Activated CD4-positive, alpha-beta T cell treated with anti-CD3 and anti-CD28 coated beads, Interleukin-2, amount 10 ng/mL, durations not matched to agents 24 days and 14 days (primary cell): Measurements from ENCODE around the gene CBX2. TPM values are rescaled to one million over a fixed set of nuclear protein-coding genes. Genes with fewer than 3 reads are reported as not detected.

Experiments used
- DNase-seq: peaks from one replicate; pipeline ENCODE4 v3.0.0; 2022
- H3K27ac Mint-ChIP-seq: one replicate; pipeline ENCODE4 v1.8.0; 2022; ENCODE audit warnings: mild to moderate bottlenecking, mixed read lengths
- H3K27me3 Mint-ChIP-seq: one replicate; pipeline ENCODE4 v1.8.0; 2022; ENCODE audit warnings: mixed read lengths
- H3K36me3 Mint-ChIP-seq: one replicate; pipeline ENCODE4 v1.8.0; 2022; ENCODE audit warnings: low read depth, mild to moderate bottlenecking, mixed read lengths
- H3K4me1 Mint-ChIP-seq: one replicate; pipeline ENCODE4 v1.8.0; 2021; ENCODE audit warnings: mixed read lengths
- H3K4me3 Mint-ChIP-seq: one replicate; pipeline ENCODE4 v1.8.0; 2022; ENCODE audit warnings: mild to moderate bottlenecking, moderate library complexity, mixed read lengths
- H3K9me3 Mint-ChIP-seq: one replicate; pipeline ENCODE4 v1.8.0; 2021; ENCODE audit warnings: mixed read lengths
- intact Hi-C: fragments of 100-400 bp; cut with micrococcal nuclease; formaldehyde crosslinking; loops from one replicate; pipeline ENCODE4 v1.15.1; 2023
- total RNA-seq: library from RNA; stranded (reverse); gene quantifications from 2 replicates; pipeline ENCODE4 v1.2.3, GENCODE V29; 2022

CBX2 gene
- total RNA-seq, 1 donor from 2014 or later: 8.2 TPM

GRCh38 chr17:79815836-79816461 is 38.0 kb downstream of the CBX2 start:
- peaks cover 62% of the 10 kb centered on the region for H3K27me3 Mint-ChIP-seq
- H3K36me3 Mint-ChIP-seq: no peaks in the 10 kb centered on the region
- no peak overlapping the region for H3K27ac Mint-ChIP-seq

GRCh38 chr17:79818026-79818758 is 40.2 kb downstream of the CBX2 start:
- intact Hi-C loops: loop anchor here (10.0 kb wide), 1 partner anchor 1577 kb away; the partner anchor contains the start of gene BAHCC1
- Mint-ChIP-seq H3K9me3 (no peaks in the 10 kb centered on the region), H3K27me3 (peaks cover 62% of the 10 kb centered on the region), H3K4me3 (no peak overlapping the region), H3K27ac (no peak overlapping the region), H3K36me3 (no peaks in the 10 kb centered on the region), H3K4me1 (peaks cover 6% of the 10 kb centered on the region)
- no peak for DNase-seq

More at GRCh38 chr17:79815836-79816461, 38.0 kb downstream of the CBX2 start:
- H3K4me1 Mint-ChIP-seq: peaks cover 14% of the 10 kb centered on the region
- no peaks in the 10 kb centered on the region for H3K9me3 Mint-ChIP-seq
- DNase-seq: no peak
- intact Hi-C loops: loop anchor here (10.0 kb wide), 1 partner anchor 1579 kb away; the partner anchor contains the start of gene BAHCC1
- peak overlapping the region; percentile 26 for H3K4me3 Mint-ChIP-seq

GRCh38 chr17:79819085-79819484 is 41.1 kb downstream of the CBX2 start:
- no peaks in the 10 kb centered on the region for H3K36me3 Mint-ChIP-seq
- no peak overlapping the region for H3K27ac Mint-ChIP-seq
- H3K9me3 Mint-ChIP-seq: no peaks in the 10 kb centered on the region
- no peak for DNase-seq
- peaks cover 64% of the 10 kb centered on the region for H3K27me3 Mint-ChIP-seq
- intact Hi-C loops: loop anchor here (10.0 kb wide), 1 partner anchor 1576 kb away; the partner anchor contains the start of gene BAHCC1
- no peak overlapping the region for H3K4me3 Mint-ChIP-seq
- H3K4me1 Mint-ChIP-seq: peaks cover 5% of the 10 kb centered on the region

GRCh38 chr17:79819534-79820276 is 41.8 kb downstream of the CBX2 start:
- Mint-ChIP-seq H3K27me3 (peaks cover 62% of the 10 kb centered on the region), H3K9me3 (no peaks in the 10 kb centered on the region), H3K4me1 (no peaks in the 10 kb centered on the region), H3K27ac (no peak overlapping the region), H3K36me3 (peaks cover 2% of the 10 kb centered on the region), H3K4me3 (no peak overlapping the region)
- DNase-seq: no peak
- intact Hi-C loops: loop anchor here (10.0 kb wide), 1 partner anchor 1575 kb away; the partner anchor contains the start of gene BAHCC1

GRCh38 chr17:79820959-79821330 is 43.0 kb downstream of the CBX2 start:
- Mint-ChIP-seq H3K36me3 (peaks cover 2% of the 10 kb centered on the region), H3K4me3 (no peak overlapping the region), H3K27me3 (peaks cover 61% of the 10 kb centered on the region), H3K4me1 (peaks cover 4% of the 10 kb centered on the region), H3K27ac (no peak overlapping the region), H3K9me3 (no peaks in the 10 kb centered on the region)
- intact Hi-C loops: no loop called here
- DNase-seq: no peak

- H3K27ac Mint-ChIP-seq: no peak overlapping the region
- peaks cover 2% of the 10 kb centered on the region for H3K36me3 Mint-ChIP-seq
- no peaks in the 10 kb centered on the region for H3K9me3 Mint-ChIP-seq
- no peak overlapping the region for H3K4me3 Mint-ChIP-seq
- intact Hi-C loops: no loop called here
- DNase-seq: no peak
- H3K27me3 Mint-ChIP-seq: peaks cover 57% of the 10 kb centered on the region
- peaks cover 9% of the 10 kb centered on the region for H3K4me1 Mint-ChIP-seq
These were observed 43.6 kb downstream of the CBX2 start for GRCh38 chr17:79821331-79822095.

- peaks cover 48% of the 10 kb centered on the region for H3K27me3 Mint-ChIP-seq
- no peak for DNase-seq
- intact Hi-C loops: no loop called here
- no peaks in the 10 kb centered on the region for H3K9me3 Mint-ChIP-seq
- peaks cover 12% of the 10 kb centered on the region for H3K4me1 Mint-ChIP-seq
- no peak overlapping the region for H3K27ac Mint-ChIP-seq
- no peak overlapping the region for H3K4me3 Mint-ChIP-seq
- H3K36me3 Mint-ChIP-seq: peaks cover 2% of the 10 kb centered on the region
These were observed 44.7 kb downstream of the CBX2 start for GRCh38 chr17:79822583-79823124.

GRCh38 chr17:79824234-79824633 is 46.3 kb downstream of the CBX2 start:
- no peak overlapping the region for H3K4me3 Mint-ChIP-seq
- H3K27me3 Mint-ChIP-seq: peaks cover 32% of the 10 kb centered on the region
- intact Hi-C loops: no loop called here
- H3K36me3 Mint-ChIP-seq: peaks cover 2% of the 10 kb centered on the region
- no peak for DNase-seq
- H3K4me1 Mint-ChIP-seq: peaks cover 21% of the 10 kb centered on the region
- no peaks in the 10 kb centered on the region for H3K9me3 Mint-ChIP-seq
- H3K27ac Mint-ChIP-seq: no peak overlapping the region

- Mint-ChIP-seq H3K27me3 (peaks cover 26% of the 10 kb centered on the region), H3K4me1 (peaks cover 22% of the 10 kb centered on the region), H3K9me3 (no peaks in the 10 kb centered on the region), H3K4me3 (no peak overlapping the region), H3K36me3 (peaks cover 2% of the 10 kb centered on the region), H3K27ac (no peak overlapping the region)
- DNase-seq: no peak
- intact Hi-C loops: no loop called here
These were observed 47.1 kb downstream of the CBX2 start for GRCh38 chr17:79824893-79825579.

- Mint-ChIP-seq H3K27ac (no peak overlapping the region), H3K9me3 (no peaks in the 10 kb centered on the region), H3K36me3 (peaks cover 2% of the 10 kb centered on the region), H3K27me3 (peaks cover 21% of the 10 kb centered on the region), H3K4me1 (peaks cover 22% of the 10 kb centered on the region), H3K4me3 (no peak overlapping the region)
- intact Hi-C loops: no loop called here
- DNase-seq: no peak
These were observed 47.6 kb downstream of the CBX2 start for GRCh38 chr17:79825580-79825921.

GRCh38 chr17:79826204-79826680 is 48.3 kb downstream of the CBX2 start:
- intact Hi-C loops: no loop called here
- H3K27ac Mint-ChIP-seq: peak overlapping the region; percentile 70
- peaks cover 22% of the 10 kb centered on the region for H3K4me1 Mint-ChIP-seq
- no peaks in the 10 kb centered on the region for H3K9me3 Mint-ChIP-seq
- H3K27me3 Mint-ChIP-seq: peaks cover 16% of the 10 kb centered on the region
- peaks cover 2% of the 10 kb centered on the region for H3K36me3 Mint-ChIP-seq
- no peak for DNase-seq
- peak overlapping the region; percentile 59 for H3K4me3 Mint-ChIP-seq

- no peak for DNase-seq
- H3K27me3 Mint-ChIP-seq: peaks cover 12% of the 10 kb centered on the region
- H3K4me3 Mint-ChIP-seq: peak overlapping the region; percentile 59
- no peaks in the 10 kb centered on the region for H3K9me3 Mint-ChIP-seq
- no peak overlapping the region for H3K27ac Mint-ChIP-seq
- H3K4me1 Mint-ChIP-seq: peaks cover 22% of the 10 kb centered on the region
- peaks cover 2% of the 10 kb centered on the region for H3K36me3 Mint-ChIP-seq
- intact Hi-C loops: no loop called here
These were observed 49.1 kb downstream of the CBX2 start for GRCh38 chr17:79826841-79827578.
